Measurements from ENCODE around the gene PAGR1.

DNA sequence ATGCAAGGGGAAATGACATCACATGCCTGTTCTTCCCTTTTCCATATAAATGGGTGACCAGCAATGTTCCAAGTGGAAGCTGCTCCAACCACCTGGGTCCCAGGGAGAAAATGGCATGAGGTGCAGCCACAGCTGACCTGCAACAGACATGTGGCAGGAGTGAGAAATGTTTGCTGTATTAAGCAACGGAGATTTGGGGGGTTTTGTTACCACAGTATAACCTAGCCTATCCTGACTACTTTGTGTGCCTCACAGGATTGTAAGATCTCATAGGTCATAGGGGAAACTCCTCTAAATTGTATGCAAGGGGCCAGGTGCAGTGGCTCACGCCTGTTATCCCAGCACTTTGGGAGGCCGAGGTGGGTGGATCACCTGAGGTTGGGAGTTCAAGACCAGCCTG lies 35.0 kb downstream of the PAGR1 start:
- TF ChIP-seq, protein P1, sequence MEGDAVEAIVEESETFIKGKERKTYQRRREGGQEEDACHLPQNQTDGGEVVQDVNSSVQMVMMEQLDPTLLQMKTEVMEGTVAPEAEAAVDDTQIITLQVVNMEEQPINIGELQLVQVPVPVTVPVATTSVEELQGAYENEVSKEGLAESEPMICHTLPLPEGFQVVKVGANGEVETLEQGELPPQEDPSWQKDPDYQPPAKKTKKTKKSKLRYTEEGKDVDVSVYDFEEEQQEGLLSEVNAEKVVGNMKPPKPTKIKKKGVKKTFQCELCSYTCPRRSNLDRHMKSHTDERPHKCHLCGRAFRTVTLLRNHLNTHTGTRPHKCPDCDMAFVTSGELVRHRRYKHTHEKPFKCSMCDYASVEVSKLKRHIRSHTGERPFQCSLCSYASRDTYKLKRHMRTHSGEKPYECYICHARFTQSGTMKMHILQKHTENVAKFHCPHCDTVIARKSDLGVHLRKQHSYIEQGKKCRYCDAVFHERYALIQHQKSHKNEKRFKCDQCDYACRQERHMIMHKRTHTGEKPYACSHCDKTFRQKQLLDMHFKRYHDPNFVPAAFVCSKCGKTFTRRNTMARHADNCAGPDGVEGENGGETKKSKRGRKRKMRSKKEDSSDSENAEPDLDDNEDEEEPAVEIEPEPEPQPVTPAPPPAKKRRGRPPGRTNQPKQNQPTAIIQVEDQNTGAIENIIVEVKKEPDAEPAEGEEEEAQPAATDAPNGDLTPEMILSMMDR (IDR thresholded peaks at IDR 0.05) = no peak
- no peak for TF ChIP-seq POLR2AphosphoS5 (IDR thresholded peaks at IDR 0.05)

All from esophagus muscularis mucosa (tissue), 3 donors.